Hepatocyte (in vitro differentiated cells): ENCODE data around the gene ACBD7. TPM values are rescaled to one million over a fixed set of nuclear protein-coding genes. Genes with fewer than 3 reads are reported as not detected.

Experiments used
- DNase-seq: peaks from one replicate; pipeline ENCODE4 v3.0.0-alpha.2; 2016; ENCODE audit warnings: low spot score
- H2AFZ ChIP-seq: fragments of 200-600 bp; sonication (generic); 2 replicates; pipeline ENCODE4 v1.6.0; 2016; ENCODE audit warnings: antibody characterized with exemption, mild to moderate bottlenecking
- H3K27ac ChIP-seq: fragments of 200-600 bp; sonication (generic); 2 replicates; pipeline ENCODE4 v1.5.1; 2016; ENCODE audit warnings: mild to moderate bottlenecking
- H3K27me3 ChIP-seq: fragments of 200-600 bp; sonication (generic); 2 replicates; pipeline ENCODE4 v1.6.1; 2016
- H3K36me3 ChIP-seq: fragments of 200-600 bp; sonication (generic); replicated peaks from 2 replicates; pipeline ENCODE4 v1.5.1; 2016; ENCODE audit warnings: low read depth; ENCODE audit not compliant: insufficient read depth
- H3K4me1 ChIP-seq: fragments of 200-600 bp; sonication (generic); 2 replicates; pipeline ENCODE4 v1.5.1; 2016; ENCODE audit warnings: mild to moderate bottlenecking, moderate library complexity; ENCODE audit not compliant: insufficient read depth
- H3K4me2 ChIP-seq: fragments of 200-600 bp; sonication (generic); 2 replicates; pipeline ENCODE4 v1.6.0; 2016
- H3K4me3 ChIP-seq: fragments of 200-600 bp; sonication (generic); 2 replicates; pipeline ENCODE4 v1.5.1; 2016; ENCODE audit warnings: mild to moderate bottlenecking
- H3K79me2 ChIP-seq: fragments of 200-600 bp; sonication (generic); 2 replicates; pipeline ENCODE4 v1.6.0; 2017; ENCODE audit warnings: mild to moderate bottlenecking
- H3K9me2 ChIP-seq: fragments of 200-600 bp; sonication (generic); replicated peaks from 2 replicates; pipeline ENCODE4 v1.6.0; 2017; ENCODE audit warnings: mild to moderate bottlenecking; ENCODE audit not compliant: insufficient read depth
- H3K9me3 ChIP-seq: fragments of 200-600 bp; sonication (generic); 2 replicates; pipeline ENCODE4 v1.5.1; 2016; ENCODE audit warnings: low read depth, mild to moderate bottlenecking
- H4K20me1 ChIP-seq: fragments of 200-600 bp; sonication (generic); 2 replicates; pipeline ENCODE4 v1.6.0; 2016; ENCODE audit warnings: mild to moderate bottlenecking; ENCODE audit not compliant: insufficient read depth, poor library complexity, severe bottlenecking
- EZH2 ChIP-seq: fragments of 200-600 bp; sonication (generic); IDR thresholded peaks from 2 replicates; pipeline ENCODE4 v1.6.1; 2016; ENCODE audit warnings: antibody characterized with exemption, mild to moderate bottlenecking, borderline replicate concordance
- EZH2phosphoT487 ChIP-seq: fragments of 200-600 bp; sonication (generic); IDR thresholded peaks from one replicate; pipeline ENCODE4 v1.6.1; 2018; ENCODE audit warnings: antibody characterized with exemption, mild to moderate bottlenecking, low read depth, moderate library complexity; ENCODE audit not compliant: unreplicated experiment, severe bottlenecking
- WGBS: methylation state at CpG from one replicate; pipeline ENCODE4 v1.1.6; 2016; ENCODE audit warnings: low lambda C conversion rate; ENCODE audit errors: missing lambda C conversion rate; 5-methylcytosine and 5-hydroxymethylcytosine counted together
- polyA plus RNA-seq: library from polyadenylated mRNA; unstranded; fragments of >200 nt; fragmentation: Nextera tagmentation; extraction: Ambion mirVana; gene quantifications from 2 replicates; pipeline ENCODE4 v1.2.1, GENCODE V29; 2016
- total RNA-seq: library from RNA; depleted of rRNA; stranded (reverse); fragments of >200 nt; gene quantifications from 2 replicates; pipeline ENCODE4 v1.2.3, GENCODE V29; 2014
- TF ChIP-seq, protein P1 (sequence below): fragments of 200-600 bp; sonication (generic); IDR thresholded peaks from 2 replicates; pipeline ENCODE4 v1.5.1; 2016; ENCODE audit warnings: antibody characterized with exemption, mild to moderate bottlenecking; ENCODE audit not compliant: poor library complexity

Gene ACBD7
- total and polyA plus RNA-seq, 2 experiments from 2014 or later = 0.36 to 1.9 TPM

DNA sequence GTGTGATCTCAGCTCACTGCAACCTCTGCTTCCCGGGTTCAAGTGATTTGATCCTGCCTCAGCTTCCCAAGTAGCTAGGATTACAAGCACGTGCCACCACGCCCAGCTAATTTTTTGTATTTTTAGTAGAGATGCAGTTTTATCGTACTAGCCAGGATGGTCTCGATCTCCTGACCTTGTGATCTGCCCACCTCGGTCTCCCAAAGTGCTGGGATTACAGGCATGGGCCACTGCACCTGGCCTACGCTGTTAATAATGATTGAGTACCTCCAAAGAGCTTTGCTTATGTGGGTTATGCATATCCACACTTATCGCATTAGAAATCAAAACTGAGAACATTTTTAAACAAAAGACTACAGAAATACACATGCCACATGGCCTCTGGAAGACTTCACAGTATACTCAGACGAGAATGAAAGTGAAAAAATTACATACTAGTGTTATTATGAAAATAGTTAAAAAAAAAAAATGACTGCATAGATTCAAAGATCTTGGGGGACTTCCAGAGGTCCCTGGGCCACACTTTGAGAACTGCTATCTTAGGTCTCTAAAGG is 34.0 kb upstream of the ACBD7 start:
- H2AFZ ChIP-seq = no peak overlapping the region
- no peaks in the 10 kb centered on the region for H3K27me3 ChIP-seq
- H3K9me2 ChIP-seq = no peaks in the 10 kb centered on the region
- H3K9me3 ChIP-seq = no peaks in the 10 kb centered on the region
- H3K4me3 ChIP-seq = no peak overlapping the region
- no peaks in the 10 kb centered on the region for H3K79me2 ChIP-seq
- H4K20me1 ChIP-seq = no peaks in the 10 kb centered on the region
- no peaks in the 10 kb centered on the region for H3K36me3 ChIP-seq
- no peak for DNase-seq
- 88% methylated on average over 9 of the region's 9 CpGs for WGBS
- TF ChIP-seq, protein P1, sequence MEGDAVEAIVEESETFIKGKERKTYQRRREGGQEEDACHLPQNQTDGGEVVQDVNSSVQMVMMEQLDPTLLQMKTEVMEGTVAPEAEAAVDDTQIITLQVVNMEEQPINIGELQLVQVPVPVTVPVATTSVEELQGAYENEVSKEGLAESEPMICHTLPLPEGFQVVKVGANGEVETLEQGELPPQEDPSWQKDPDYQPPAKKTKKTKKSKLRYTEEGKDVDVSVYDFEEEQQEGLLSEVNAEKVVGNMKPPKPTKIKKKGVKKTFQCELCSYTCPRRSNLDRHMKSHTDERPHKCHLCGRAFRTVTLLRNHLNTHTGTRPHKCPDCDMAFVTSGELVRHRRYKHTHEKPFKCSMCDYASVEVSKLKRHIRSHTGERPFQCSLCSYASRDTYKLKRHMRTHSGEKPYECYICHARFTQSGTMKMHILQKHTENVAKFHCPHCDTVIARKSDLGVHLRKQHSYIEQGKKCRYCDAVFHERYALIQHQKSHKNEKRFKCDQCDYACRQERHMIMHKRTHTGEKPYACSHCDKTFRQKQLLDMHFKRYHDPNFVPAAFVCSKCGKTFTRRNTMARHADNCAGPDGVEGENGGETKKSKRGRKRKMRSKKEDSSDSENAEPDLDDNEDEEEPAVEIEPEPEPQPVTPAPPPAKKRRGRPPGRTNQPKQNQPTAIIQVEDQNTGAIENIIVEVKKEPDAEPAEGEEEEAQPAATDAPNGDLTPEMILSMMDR = no peak
- H3K4me2 ChIP-seq = no peak overlapping the region
- no peak overlapping the region for H3K27ac ChIP-seq
- H3K4me1 ChIP-seq = no peaks in the 10 kb centered on the region

DNA sequence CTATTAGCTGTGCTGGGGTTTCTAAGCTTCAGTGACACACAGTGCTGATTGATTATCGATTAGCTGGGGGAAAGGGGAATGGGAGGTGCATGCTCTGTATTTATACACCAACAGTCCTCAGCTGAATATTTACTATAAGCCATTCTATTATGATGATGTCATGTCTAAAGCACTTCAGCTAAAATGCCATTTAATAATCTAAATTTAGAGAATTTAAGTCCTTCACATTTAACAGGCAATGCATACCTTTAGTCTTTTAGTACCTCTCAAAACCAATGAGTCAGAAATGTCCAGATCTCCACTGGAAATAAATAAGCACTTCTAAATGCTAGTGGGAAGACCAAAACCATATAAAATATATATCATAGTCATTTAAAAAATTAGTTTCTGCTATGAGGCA is 33.1 kb upstream of the ACBD7 start:
- TF ChIP-seq, protein P1 = no peak
- TF ChIP-seq EZH2phosphoT487 (no peak), EZH2 (no peak)
- Histone ChIP-seq H3K9me2 (no peaks in the 10 kb centered on the region), H3K36me3 (no peaks in the 10 kb centered on the region), H3K4me1 (no peaks in the 10 kb centered on the region), H3K27ac (no peak overlapping the region), H3K4me3 (no peak overlapping the region), H2AFZ (no peak overlapping the region), H3K27me3 (no peaks in the 10 kb centered on the region), H4K20me1 (no peaks in the 10 kb centered on the region), H3K9me3 (no peaks in the 10 kb centered on the region), H3K4me2 (no peak overlapping the region), H3K79me2 (no peaks in the 10 kb centered on the region)
- DNase-seq = no peak
- WGBS = 100% methylated on average over 1 of the region's 1 CpG

DNA sequence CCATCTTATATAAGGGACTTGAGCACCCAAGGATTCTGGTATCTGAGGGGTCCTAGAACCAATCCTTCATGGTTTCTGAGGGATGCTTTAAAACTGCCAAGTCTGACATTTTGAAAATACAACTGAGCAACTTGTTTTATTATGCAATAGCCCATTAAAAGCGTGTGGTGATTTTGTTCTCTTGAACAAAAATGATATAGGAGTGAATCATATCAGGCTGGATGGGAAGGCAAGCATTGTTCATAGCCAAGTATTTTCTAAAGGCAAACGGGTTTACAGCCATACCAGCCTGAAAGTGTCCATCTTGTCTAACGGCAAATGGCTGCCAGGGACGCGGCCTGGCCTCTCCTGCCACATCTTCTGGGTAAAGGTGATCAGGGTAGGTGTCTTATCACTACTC is 31.9 kb upstream of the ACBD7 start:
- Histone ChIP-seq H3K4me2 (no peak overlapping the region), H3K79me2 (no peaks in the 10 kb centered on the region), H3K9me2 (no peaks in the 10 kb centered on the region), H3K27me3 (no peaks in the 10 kb centered on the region), H3K27ac (no peak overlapping the region), H4K20me1 (no peaks in the 10 kb centered on the region), H2AFZ (no peak overlapping the region), H3K4me1 (no peaks in the 10 kb centered on the region), H3K36me3 (no peaks in the 10 kb centered on the region), H3K4me3 (no peak overlapping the region), H3K9me3 (no peaks in the 10 kb centered on the region)
- WGBS = 97% methylated on average over 5 of the region's 5 CpGs
- no peak for DNase-seq
- TF ChIP-seq EZH2phosphoT487 (no peak), EZH2 (no peak)
- TF ChIP-seq, protein P1 = no peak

DNA sequence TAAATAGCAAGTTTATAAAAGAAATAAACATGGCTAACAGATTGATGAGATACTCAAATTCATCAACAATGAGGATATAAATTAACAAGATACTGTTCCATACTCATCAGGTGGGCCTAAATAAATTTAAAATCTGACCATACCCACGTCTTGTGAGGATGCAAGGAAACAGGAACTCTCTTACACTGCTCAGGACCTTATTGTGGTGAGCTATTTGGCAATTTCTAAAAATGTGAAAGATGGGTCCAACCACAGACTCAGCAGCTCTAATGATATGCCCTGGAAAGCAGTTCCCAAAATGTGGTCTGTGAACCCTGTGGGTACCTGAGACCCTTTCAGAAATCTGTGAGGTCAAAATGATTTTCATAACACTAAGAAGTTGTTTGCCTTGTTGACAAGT is 30.0 kb upstream of the ACBD7 start:
- 93% methylated on average over 1 of the region's 1 CpG for WGBS
- no peaks in the 10 kb centered on the region for H3K36me3 ChIP-seq

More for the DNA sequence above, 30.0 kb upstream of the ACBD7 start:
- no peaks in the 10 kb centered on the region for H3K4me1 ChIP-seq
- H2AFZ ChIP-seq = no peak overlapping the region
- no peaks in the 10 kb centered on the region for H3K79me2 ChIP-seq
- no peaks in the 10 kb centered on the region for H3K9me2 ChIP-seq
- H3K9me3 ChIP-seq = no peaks in the 10 kb centered on the region
- TF ChIP-seq EZH2phosphoT487 = no peak
- TF ChIP-seq, protein P1 = no peak
- TF ChIP-seq EZH2 = no peak
- no peak overlapping the region for H3K4me2 ChIP-seq
- no peak overlapping the region for H3K4me3 ChIP-seq
- H3K27ac ChIP-seq = no peak overlapping the region
- DNase-seq = no peak
- H4K20me1 ChIP-seq = no peaks in the 10 kb centered on the region
- no peaks in the 10 kb centered on the region for H3K27me3 ChIP-seq
